ENCODE measurements around the gene TSEN2. TPM values are rescaled to one million over a fixed set of nuclear protein-coding genes. Genes with fewer than 3 reads are reported as not detected.
"Not testable (repeated sequence)": the region's sequence is repeated elsewhere in the genome, so short reads cannot be mapped to it uniquely, and the experiment has no call there.

The TSEN2 gene
- total RNA-seq, 1 experiment from 2014 or later: 22.1 TPM

GRCh38 chr3:12470680-12471079, 13.6 kb upstream of the TSEN2 start:
- DNase-seq (ENCODE audit: extremely low read depth, low read depth): no peak

GRCh38 chr3:12471241-12471640, 13.0 kb upstream of the TSEN2 start:
- DNase-seq (ENCODE audit: extremely low read depth, low read depth): no peak

GRCh38 chr3:12472000-12472610, 12.2 kb upstream of the TSEN2 start:
- no peak for DNase-seq (ENCODE audit: extremely low read depth, low read depth)

GRCh38 chr3:12472796-12473195, 11.5 kb upstream of the TSEN2 start:
- no peak for DNase-seq (ENCODE audit: extremely low read depth, low read depth)

- no peak for DNase-seq (ENCODE audit: extremely low read depth, low read depth)
These were observed 10.8 kb upstream of the TSEN2 start for GRCh38 chr3:12473511-12473910.

GRCh38 chr3:12476238-12476897, 7.9 kb upstream of the TSEN2 start:
- no peak for DNase-seq (ENCODE audit: extremely low read depth, low read depth)

- no peak for DNase-seq (ENCODE audit: extremely low read depth, low read depth)
These were observed 7.0 kb upstream of the TSEN2 start for GRCh38 chr3:12477256-12477655.

GRCh38 chr3:12478326-12478725, 6.0 kb upstream of the TSEN2 start:
- DNase-seq (ENCODE audit: extremely low read depth, low read depth): no peak

GRCh38 chr3:12479198-12479597, 5.1 kb upstream of the TSEN2 start:
- not testable (repeated sequence) for DNase-seq (ENCODE audit: extremely low read depth, low read depth)

GRCh38 chr3:12479919-12480427, 4.3 kb upstream of the TSEN2 start:
- DNase-seq (ENCODE audit: extremely low read depth, low read depth): peak; percentile 42

- no peak for DNase-seq (ENCODE audit: extremely low read depth, low read depth)
These were observed 870 bp upstream of the TSEN2 start for GRCh38 chr3:12483410-12483809.

GRCh38 chr3:12483872-12484197, 445 bp upstream of the TSEN2 start:
- DNase-seq (ENCODE audit: extremely low read depth, low read depth): no peak

- DNase-seq (ENCODE audit: extremely low read depth, low read depth): no peak
These were observed 675 bp downstream of the TSEN2 start for GRCh38 chr3:12484983-12485327.

- DNase-seq (ENCODE audit: extremely low read depth, low read depth): no peak
These were observed 1.7 kb downstream of the TSEN2 start for GRCh38 chr3:12486001-12486400.

GRCh38 chr3:12486916-12487315, 2.6 kb downstream of the TSEN2 start:
- DNase-seq (ENCODE audit: extremely low read depth, low read depth): no peak

- DNase-seq (ENCODE audit: extremely low read depth, low read depth): no peak
These were observed 3.1 kb downstream of the TSEN2 start for GRCh38 chr3:12487336-12487735.

GRCh38 chr3:12487786-12488185, 3.5 kb downstream of the TSEN2 start:
- DNase-seq (ENCODE audit: extremely low read depth, low read depth): no peak

GRCh38 chr3:12489368-12489767, 5.1 kb downstream of the TSEN2 start:
- no peak for DNase-seq (ENCODE audit: extremely low read depth, low read depth)

GRCh38 chr3:12489832-12490231, 5.6 kb downstream of the TSEN2 start:
- no peak for DNase-seq (ENCODE audit: extremely low read depth, low read depth)

GRCh38 chr3:12490547-12490946, 6.3 kb downstream of the TSEN2 start:
- DNase-seq (ENCODE audit: extremely low read depth, low read depth): no peak

- no peak for DNase-seq (ENCODE audit: extremely low read depth, low read depth)
These were observed 11.6 kb downstream of the TSEN2 start for GRCh38 chr3:12495749-12496452.

GRCh38 chr3:12496453-12496761, 12.1 kb downstream of the TSEN2 start:
- no peak for DNase-seq (ENCODE audit: extremely low read depth, low read depth)
